ENCODE data around the gene RNF40. TPM values are rescaled to one million over a fixed set of nuclear protein-coding genes. Genes with fewer than 3 reads are reported as not detected.
A peak's percentile ranks its signal among the peaks of the same experiment; 100 is the strongest.

Gene RNF40
- polyA plus RNA-seq (ENCODE audit: insufficient read length), result 121 TPM
- long read RNA-seq, donor 1, full-length matches to known transcripts, result 4 of 30 reads
- long read RNA-seq, donor 1, partial matches to known transcripts, result 26 of 30 reads
- long read RNA-seq, donor 1, other reads (novel, unspliced or antisense), result 0 of 30 reads
- long read RNA-seq, donor 2, full-length matches to known transcripts, result 1 of 36 reads
- long read RNA-seq, donor 2, partial matches to known transcripts, result 35 of 36 reads
- long read RNA-seq, donor 2, other reads (novel, unspliced or antisense), result 0 of 36 reads
- long read RNA-seq, donor 3, partial matches to known transcripts, result 5 of 6 reads
- long read RNA-seq, donor 3, other reads (novel, unspliced or antisense), result 0 of 6 reads
- long read RNA-seq, donor 4, partial matches to known transcripts, result 0 of 1 reads
- long read RNA-seq, donor 4, other reads (novel, unspliced or antisense), result 0 of 1 reads
- long read RNA-seq, donor 5, full-length matches to known transcripts, result 6 of 6 reads
- long read RNA-seq, donor 5, partial matches to known transcripts, result 0 of 6 reads
- long read RNA-seq, donor 5, other reads (novel, unspliced or antisense), result 0 of 6 reads
- long read RNA-seq, donor 6, full-length matches to known transcripts, result 5 of 10 reads
- long read RNA-seq, donor 6, partial matches to known transcripts, result 5 of 10 reads
- long read RNA-seq, donor 6, other reads (novel, unspliced or antisense), result 0 of 10 reads
- long read RNA-seq, donor 7, partial matches to known transcripts, result 45 of 46 reads
- long read RNA-seq, donor 7, other reads (novel, unspliced or antisense), result 0 of 46 reads
- long read RNA-seq, donor 8, partial matches to known transcripts, result 6 of 6 reads
- long read RNA-seq, donor 8, other reads (novel, unspliced or antisense), result 0 of 6 reads

DNA sequence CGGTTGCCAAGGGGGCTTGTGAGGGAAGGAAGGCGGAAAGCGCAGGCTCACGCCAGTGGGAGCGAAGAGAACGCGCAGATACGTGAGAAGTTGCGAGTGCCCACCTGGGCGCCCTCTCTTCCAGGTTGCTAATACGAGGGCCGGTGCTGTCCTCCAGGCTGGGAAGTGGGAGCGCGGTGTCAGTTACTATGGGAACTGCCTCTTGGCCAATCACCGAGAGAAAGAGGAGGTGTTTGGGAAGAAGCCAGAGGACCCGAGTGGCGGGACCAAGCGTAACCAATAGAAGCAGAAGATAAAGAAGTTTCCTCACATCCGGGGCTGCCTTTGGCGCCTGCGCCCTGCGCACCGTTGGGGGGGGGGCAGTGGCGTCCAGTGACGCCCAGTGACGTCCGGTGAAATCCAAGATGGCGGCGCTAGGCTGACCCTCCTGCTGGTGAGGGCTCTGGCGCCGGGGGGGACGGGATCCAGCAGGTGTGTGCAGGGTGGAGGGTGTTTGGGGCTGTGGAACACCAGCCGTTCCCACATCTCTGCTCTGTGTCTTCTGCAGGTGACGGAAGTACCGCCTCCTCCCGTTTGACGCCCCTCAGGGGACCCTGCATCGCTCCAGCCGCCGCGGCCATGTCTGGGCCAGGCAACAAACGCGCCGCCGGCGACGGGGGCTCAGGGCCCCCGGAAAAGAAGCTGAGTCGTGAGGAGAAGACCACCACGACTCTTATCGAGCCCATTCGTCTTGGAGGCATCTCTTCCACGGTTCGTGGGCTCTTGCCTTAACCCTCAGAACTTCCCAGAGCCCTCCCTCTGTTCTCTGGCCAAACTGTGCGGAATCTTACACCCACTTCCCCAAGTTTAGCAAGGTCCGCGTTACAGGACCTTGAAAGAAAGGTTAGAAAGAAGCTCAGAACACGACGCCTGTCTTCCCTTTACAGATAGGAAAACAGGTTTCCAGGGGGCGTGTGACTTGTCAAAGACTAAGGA is at the start of gene RNF40, which contains the start of gene CFAP119:
RNF40 (plus strand) TSS at position 395 of the 975 bp plus-strand sequence; CDS start at position 619, 224 bp downstream.
CFAP119 (minus strand) TSS at position 135 of the 975 bp plus-strand sequence. CDS start 314 bp downstream, outside the sequence.
- DNase-seq, result peak; percentile 98

DNA sequence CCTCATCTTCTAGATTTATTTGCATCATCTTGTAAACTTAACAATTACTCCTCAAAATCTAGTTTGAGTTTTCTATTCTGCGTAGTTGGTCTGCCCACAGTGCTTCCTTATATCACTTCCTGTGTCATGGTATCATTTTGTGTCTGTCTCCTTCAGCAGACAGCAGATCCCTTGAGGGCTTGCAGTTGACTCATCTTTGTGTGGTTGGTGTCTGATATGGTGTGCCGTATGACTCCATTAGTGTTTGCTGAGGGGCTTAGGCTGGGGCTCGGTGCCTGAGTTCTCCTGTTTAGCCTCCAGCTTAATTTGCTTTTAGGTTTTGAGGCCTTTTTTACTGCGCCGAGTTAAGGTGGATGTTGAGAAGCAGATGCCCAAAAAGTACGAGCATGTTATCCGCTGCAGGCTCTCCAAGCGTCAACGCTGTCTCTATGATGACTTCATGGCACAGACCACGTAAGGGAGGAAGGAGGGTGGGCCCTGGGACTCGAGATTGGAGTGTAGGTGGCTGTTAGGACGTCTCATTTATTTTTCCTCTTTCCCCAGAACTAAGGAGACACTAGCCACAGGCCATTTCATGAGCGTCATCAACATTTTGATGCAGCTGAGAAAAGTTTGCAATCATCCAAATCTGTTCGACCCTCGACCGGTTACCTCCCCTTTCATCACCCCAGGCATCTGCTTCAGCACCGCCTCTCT is 46.2 kb upstream of the RNF40 start:
- no peak for DNase-seq

DNA sequence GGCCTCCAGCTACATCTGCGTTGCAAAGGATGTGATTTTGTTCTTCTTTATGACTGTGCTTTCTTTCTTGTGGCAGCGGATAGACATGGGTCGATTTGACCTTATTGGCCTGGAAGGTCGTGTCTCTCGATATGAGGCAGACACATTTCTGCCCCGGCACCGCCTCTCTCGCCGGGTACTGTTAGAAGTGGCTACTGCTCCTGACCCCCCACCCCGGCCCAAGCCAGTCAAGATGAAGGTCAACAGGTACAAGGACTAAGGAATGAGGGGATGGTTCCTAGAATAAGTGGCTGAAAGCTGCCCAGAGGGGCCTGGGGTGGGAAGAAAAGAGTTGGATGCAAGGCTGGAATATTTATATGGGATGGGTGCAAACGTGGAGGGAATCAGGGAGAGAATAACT is 42.0 kb upstream of the RNF40 start:
- DNase-seq, result no peak

DNA sequence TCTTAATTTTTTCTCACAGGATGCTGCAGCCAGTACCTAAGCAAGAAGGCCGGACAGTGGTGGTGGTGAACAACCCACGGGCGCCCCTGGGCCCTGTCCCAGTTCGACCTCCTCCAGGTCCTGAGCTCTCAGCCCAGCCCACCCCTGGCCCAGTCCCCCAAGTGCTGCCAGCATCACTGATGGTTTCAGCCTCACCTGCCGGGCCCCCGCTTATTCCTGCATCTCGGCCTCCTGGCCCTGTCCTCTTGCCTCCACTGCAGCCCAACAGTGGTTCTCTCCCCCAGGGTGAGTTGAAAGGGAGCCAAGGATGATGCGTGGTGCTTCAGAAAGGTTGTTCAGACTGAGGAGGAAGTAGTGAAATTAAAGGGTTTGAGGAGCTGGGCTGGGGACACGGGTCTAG is 41.4 kb upstream of the RNF40 start:
- DNase-seq, result no peak

DNA sequence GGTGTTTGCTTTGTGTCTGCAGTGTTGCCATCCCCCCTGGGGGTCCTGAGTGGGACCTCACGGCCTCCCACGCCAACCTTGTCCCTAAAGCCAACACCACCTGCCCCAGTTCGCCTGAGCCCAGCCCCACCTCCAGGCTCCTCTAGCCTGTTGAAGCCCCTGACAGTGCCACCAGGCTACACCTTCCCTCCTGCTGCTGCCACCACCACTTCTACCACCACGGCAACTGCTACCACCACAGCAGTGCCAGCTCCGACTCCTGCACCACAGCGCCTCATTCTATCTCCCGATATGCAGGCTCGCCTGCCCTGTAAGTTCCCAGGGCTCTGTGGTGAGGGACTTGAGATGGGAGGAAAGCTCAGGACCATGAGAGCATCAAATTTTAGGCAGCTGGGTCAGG is 41.0 kb upstream of the RNF40 start:
- no peak for DNase-seq

DNA sequence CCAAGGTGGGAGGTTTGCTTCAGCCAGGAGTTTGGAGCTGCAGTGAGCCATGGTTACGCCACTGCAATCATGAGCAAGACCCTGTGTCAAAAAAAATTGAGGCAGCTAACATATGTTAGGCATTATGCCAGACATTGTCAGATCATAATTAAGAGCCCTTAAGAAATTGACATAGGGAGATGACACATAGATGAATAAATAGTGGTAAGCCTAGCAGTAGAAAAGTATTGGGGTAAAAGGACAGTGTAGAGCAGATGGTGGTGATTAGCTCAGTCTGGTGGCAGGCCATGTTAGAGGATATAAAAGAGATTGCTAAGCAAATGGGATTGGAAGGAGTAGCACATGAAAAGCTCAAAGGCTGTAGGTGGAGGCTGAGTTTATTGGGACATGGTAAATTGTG is 40.5 kb upstream of the RNF40 start:
- DNase-seq, result no peak

GRCh38 chr16:30722443-30722842 is 39.7 kb upstream of the RNF40 start:
- DNase-seq, result no peak

DNA sequence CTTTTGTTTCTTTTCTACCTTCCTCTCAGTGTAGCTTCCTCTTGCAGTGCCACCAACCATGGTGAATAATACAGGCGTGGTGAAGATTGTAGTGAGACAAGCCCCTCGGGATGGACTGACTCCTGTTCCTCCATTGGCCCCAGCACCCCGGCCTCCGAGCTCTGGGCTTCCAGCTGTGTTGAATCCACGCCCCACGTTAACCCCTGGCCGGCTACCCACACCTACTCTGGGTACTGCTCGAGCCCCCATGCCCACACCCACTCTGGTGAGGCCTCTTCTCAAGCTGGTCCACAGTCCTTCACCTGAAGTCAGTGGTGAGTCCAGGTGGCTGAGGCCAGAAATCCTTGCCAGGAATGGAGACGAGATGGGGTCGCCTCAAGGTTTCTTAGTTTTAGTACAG is 39.2 kb upstream of the RNF40 start:
- DNase-seq, result no peak

DNA sequence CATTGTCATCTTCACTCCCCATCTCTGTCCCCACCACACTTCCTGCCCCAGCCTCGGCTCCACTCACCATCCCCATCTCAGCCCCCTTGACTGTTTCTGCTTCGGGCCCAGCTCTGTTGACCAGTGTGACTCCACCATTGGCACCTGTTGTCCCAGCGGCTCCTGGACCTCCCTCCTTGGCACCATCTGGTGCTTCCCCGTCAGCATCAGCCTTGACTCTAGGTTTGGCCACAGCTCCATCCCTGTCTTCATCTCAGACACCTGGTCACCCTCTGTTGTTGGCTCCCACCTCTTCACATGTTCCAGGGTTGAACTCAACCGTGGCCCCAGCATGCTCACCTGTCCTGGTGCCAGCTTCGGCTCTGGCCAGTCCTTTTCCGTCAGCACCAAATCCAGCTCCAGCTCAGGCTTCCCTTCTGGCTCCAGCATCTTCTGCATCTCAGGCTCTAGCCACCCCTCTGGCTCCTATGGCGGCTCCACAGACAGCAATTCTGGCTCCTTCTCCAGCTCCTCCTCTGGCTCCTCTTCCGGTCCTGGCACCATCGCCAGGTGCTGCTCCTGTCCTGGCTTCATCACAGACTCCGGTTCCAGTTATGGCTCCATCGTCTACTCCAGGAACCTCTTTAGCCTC is 38.3 kb upstream of the RNF40 start:
- DNase-seq, result no peak

- no peak for DNase-seq
Measured at GRCh38 chr16:30724641-30725417, 37.3 kb upstream of the RNF40 start.

DNA sequence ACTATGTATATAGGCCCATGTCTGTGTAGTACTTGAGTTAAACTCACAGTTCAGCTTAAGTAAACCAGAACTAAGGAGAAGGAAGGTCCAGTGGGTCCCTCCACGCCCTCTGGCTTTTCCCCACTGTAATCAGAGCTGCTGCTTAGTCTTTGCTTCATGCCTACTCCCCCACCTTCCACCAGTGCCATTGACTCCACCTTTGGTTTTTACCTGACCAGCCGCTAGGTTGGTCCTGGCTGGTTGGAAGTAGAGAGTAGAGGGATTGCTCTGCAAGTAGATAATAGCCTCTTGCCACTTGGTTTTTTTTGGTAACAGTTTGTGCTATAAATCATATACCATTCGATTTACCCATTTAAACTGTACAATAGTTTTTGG is 36.7 kb upstream of the RNF40 start:
- DNase-seq, result no peak

DNA sequence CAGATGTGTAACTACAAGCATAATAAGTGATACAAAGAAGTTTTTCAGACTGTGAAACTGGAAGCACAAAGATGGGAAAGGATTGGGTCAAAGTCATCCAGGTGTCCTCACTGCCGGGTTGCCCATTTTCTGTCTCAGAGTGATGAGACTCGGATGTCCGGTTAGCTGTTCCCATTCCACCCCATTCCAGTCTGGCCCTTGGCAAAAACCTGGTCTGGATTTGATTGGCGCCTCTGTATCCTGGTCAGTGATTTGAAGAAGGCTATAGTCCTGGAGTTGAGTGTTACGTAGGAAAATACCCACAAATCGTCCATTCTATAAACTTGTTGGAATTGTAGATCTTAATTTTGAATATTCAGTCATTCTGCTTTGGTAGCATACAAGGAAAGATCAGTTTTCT is 33.8 kb upstream of the RNF40 start:
- no peak for DNase-seq

DNA sequence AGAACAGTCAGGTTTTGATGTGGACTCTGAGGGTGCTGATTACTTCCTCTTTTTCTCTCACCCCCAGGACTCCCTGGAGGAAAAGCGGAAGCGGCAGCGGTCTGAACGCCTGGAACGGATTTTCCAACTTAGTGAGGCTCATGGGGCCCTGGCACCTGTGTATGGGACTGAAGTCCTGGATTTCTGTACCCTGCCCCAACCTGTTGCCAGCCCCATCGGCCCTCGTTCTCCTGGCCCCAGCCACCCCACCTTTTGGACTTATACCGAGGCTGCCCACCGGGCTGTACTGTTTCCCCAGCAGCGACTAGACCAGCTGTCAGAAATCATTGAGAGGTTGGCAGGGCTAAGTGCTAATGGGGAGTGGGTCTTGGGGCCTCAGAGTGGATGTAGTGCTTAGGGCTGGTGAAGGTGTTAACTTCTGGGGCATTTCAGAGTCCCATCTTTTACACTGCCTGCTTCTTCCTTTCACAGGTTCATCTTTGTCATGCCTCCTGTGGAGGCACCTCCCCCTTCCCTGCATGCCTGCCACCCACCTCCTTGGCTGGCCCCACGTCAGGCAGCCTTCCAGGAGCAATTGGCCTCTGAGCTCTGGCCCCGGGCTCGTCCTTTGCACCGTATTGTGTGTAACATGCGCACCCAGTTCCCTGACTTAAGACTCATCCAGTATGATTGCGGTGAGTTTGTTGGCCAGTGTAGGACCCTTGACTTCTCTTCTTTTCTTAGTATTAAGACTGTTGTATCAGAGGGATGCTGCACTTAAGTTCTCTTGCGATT is 33.0 kb upstream of the RNF40 start:
- DNase-seq, result no peak

DNA sequence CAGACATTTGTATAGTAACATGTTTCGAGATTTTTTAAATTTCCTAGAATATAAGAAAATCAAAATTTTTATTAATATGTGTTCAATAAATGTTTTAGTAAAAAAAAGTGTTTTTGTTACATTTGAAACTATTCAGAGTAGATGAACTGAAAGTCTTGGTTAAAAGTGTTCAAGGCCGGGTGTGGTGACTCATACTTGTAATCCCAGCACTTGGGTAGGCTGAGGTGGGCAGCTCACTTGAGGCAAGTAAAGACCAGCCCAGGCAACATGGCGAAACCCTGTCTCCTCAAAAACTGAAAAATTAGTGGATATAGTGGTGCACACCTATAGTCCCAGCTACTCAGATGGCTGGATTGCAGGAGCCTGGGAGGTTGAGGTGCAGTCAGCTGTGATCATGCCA is 30.7 kb upstream of the RNF40 start:
- no peak for DNase-seq

- DNase-seq, result no peak
Measured at GRCh38 chr16:30736995-30737793, 24.9 kb upstream of the RNF40 start.

DNA sequence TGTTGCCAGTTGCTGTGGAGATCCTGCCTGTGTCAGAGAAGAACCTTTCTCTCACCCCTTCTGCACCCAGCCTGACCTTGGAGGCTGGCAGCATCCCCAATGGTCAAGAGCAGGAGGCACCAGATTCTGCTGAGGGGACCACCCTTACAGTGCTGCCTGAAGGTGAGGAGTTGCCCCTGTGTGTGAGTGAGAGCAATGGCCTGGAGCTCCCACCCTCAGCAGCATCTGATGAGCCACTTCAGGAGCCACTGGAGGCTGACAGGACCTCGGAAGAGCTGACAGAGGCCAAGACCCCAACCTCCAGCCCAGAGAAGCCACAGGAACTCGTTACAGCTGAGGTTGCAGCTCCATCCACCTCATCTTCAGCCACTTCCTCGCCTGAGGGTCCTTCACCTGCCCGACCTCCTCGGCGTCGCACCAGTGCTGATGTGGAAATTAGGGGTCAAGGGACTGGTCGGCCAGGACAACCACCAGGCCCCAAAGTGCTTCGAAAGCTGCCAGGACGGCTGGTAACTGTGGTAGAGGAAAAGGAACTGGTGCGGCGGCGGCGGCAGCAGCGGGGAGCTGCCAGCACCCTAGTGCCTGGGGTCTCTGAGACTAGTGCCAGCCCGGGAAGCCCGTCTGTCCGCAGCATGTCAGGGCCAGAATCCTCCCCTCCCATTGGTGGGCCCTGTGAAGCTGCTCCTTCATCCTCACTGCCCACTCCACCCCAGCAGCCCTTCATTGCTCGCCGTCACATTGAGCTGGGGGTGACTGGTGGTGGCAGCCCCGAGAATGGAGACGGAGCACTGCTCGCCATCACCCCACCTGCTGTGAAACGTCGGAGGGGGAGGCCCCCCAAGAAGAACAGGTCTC is 24.1 kb upstream of the RNF40 start:
- DNase-seq, result no peak

Data from left kidney (tissue), 8 donors.